HepG2 (cell line): ENCODE data around the gene COX7A1. TPM values are rescaled to one million over a fixed set of nuclear protein-coding genes. Genes with fewer than 3 reads are reported as not detected.

ENCODE experiments used
- ASH2L ChIP-seq: fragments of 300-600, 200-600 bp; sonication (generic); IDR thresholded peaks from 2 replicates; pipeline ENCODE4 v1.7.0; 2017; ENCODE audit warnings: low read depth, mild to moderate bottlenecking, moderate library complexity, mixed read lengths, low read length; ENCODE audit not compliant: insufficient read length
- CBX2 ChIP-seq, 2 experiments: fragments of 200-600 bp in 1 of 2; sonication (generic); formaldehyde crosslinking in 1 of 2; IDR thresholded peaks; 2 replicates each; pipeline versions ENCODE4 v1.7.0 to v1.8.1; 2018 to 2022; ENCODE audit warnings: low read depth in 2 of 2, low read length in 1 of 2, mild to moderate bottlenecking in 1 of 2, missing genetic modification reagents in 1 of 2
- HCFC1 ChIP-seq: fragments of 150-350 bp; IDR thresholded peaks from 2 replicates; pipeline ENCODE4 v1.6.1; 2014; ENCODE audit warnings: low read depth, low read length
- KIAA2018 ChIP-seq: sonication (generic); formaldehyde crosslinking; IDR thresholded peaks from 2 replicates; pipeline ENCODE4 v1.5.0; 2020; ENCODE audit warnings: mild to moderate bottlenecking, missing genetic modification reagents, borderline replicate concordance
- SYNCRIP ChIP-seq: fragments of 200-400 bp; formaldehyde crosslinking; IDR thresholded peaks from 2 replicates; pipeline ENCODE4 v1.6.1; 2018; ENCODE audit warnings: mild to moderate bottlenecking, low read depth, low read length; ENCODE audit not compliant: insufficient read depth
- U2AF1 ChIP-seq: fragments of 200-400 bp; formaldehyde crosslinking; optimal IDR thresholded peaks from 2 replicates; pipeline ENCODE3; 2017; ENCODE audit warnings: mild to moderate bottlenecking, low read depth, low read length
- ZBTB20 ChIP-seq: sonication (generic); formaldehyde crosslinking; IDR thresholded peaks from 2 replicates; pipeline ENCODE4 v1.8.1; 2023; ENCODE audit warnings: missing genetic modification reagents, low read depth, mild to moderate bottlenecking, borderline replicate concordance
- ZBTB42 ChIP-seq: sonication (generic); formaldehyde crosslinking; IDR thresholded peaks from 2 replicates; pipeline ENCODE4 v1.5.0; 2020; ENCODE audit warnings: mild to moderate bottlenecking, missing genetic modification reagents
- ZFP41 ChIP-seq: sonication (generic); formaldehyde crosslinking; IDR thresholded peaks from 2 replicates; pipeline ENCODE4 v1.4.0; 2020; ENCODE audit warnings: mild to moderate bottlenecking, missing genetic modification reagents, borderline replicate concordance
- ZKSCAN8 ChIP-seq: IDR thresholded peaks from 2 replicates; pipeline ENCODE4 v1.6.1; 2016; ENCODE audit warnings: borderline replicate concordance, missing genetic modification reagents, missing compliant biosample characterization
- ZNF768 ChIP-seq: sonication (generic); formaldehyde crosslinking; IDR thresholded peaks from 2 replicates; pipeline ENCODE4 v1.4.0; 2020; ENCODE audit warnings: missing genetic modification reagents
- polyA plus RNA-seq, 8 experiments: library from polyadenylated mRNA; depleted of rRNA in 3 of 8; stranded (reverse) in 7 of 8; unstranded in 1 of 8; fragments of >200 nt; fragmentation: Illumina TruSeq in 4 of 8; extraction: Trizol in 4 of 8; gene quantifications; 2 replicates each; pipeline versions ENCODE4 v1.2.1 to v1.2.3, GENCODE V29; 2011 to 2016; ENCODE audit warnings: low read depth in 4 of 8, missing spikeins in 1 of 8, mixed read lengths in 1 of 8; ENCODE audit not compliant: insufficient read depth in 1 of 8
- total RNA-seq, 5 experiments: library from RNA; depleted of rRNA; stranded (reverse); fragments of >200 nt; fragmentation: Illumina TruSeq; extraction: Trizol; gene quantifications; 2 replicates each; pipeline ENCODE4 v1.2.3, GENCODE V29; 2016; ENCODE audit warnings: low read depth in 1 of 5
- TF ChIP-seq, protein P1 (sequence below): sonication (generic); formaldehyde crosslinking; IDR thresholded peaks from 2 replicates; pipeline ENCODE4 v1.8.1; 2022; ENCODE audit warnings: mild to moderate bottlenecking, missing genetic modification reagents
- TF ChIP-seq, protein P2 (sequence below): sonication (generic); formaldehyde crosslinking; IDR thresholded peaks from 2 replicates; pipeline ENCODE4 v1.4.0; 2020; ENCODE audit warnings: missing genetic modification reagents, borderline replicate concordance
- TF ChIP-seq, protein P3 (sequence below): sonication (generic); formaldehyde crosslinking; IDR thresholded peaks from 2 replicates; pipeline ENCODE4 v1.5.0; 2020; ENCODE audit warnings: missing genetic modification reagents, mild to moderate bottlenecking, borderline replicate concordance

The COX7A1 gene
- total and polyA plus RNA-seq, 2 of the 13 experiments (the other 11 are each of a cell fraction or from before 2014, with no cell fraction given), result not detected

- TF ChIP-seq KIAA2018 (CRISPR knock-in tag) (no peak), SYNCRIP (no peak), ZBTB20 (CRISPR knock-in tag) (no peak), CBX2 (IDR thresholded peaks at IDR 0.05; ENCODE audit: low read depth, low read length) (no peak), CBX2 (CRISPR knock-in tag; IDR thresholded peaks at IDR 0.05; ENCODE audit: low read depth) (no peak), ZNF768 (CRISPR knock-in tag) (no peak), ZBTB42 (no peak), ZKSCAN8 (CRISPR knock-in tag) (no peak), U2AF1 (peak; percentile 37), ASH2L (no peak), HCFC1 (no peak), ZFP41 (CRISPR knock-in tag) (no peak)
- TF ChIP-seq, protein P1, sequence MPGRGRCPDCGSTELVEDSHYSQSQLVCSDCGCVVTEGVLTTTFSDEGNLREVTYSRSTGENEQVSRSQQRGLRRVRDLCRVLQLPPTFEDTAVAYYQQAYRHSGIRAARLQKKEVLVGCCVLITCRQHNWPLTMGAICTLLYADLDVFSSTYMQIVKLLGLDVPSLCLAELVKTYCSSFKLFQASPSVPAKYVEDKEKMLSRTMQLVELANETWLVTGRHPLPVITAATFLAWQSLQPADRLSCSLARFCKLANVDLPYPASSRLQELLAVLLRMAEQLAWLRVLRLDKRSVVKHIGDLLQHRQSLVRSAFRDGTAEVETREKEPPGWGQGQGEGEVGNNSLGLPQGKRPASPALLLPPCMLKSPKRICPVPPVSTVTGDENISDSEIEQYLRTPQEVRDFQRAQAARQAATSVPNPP (CRISPR knock-in tag), result no peak
- TF ChIP-seq, protein P2, sequence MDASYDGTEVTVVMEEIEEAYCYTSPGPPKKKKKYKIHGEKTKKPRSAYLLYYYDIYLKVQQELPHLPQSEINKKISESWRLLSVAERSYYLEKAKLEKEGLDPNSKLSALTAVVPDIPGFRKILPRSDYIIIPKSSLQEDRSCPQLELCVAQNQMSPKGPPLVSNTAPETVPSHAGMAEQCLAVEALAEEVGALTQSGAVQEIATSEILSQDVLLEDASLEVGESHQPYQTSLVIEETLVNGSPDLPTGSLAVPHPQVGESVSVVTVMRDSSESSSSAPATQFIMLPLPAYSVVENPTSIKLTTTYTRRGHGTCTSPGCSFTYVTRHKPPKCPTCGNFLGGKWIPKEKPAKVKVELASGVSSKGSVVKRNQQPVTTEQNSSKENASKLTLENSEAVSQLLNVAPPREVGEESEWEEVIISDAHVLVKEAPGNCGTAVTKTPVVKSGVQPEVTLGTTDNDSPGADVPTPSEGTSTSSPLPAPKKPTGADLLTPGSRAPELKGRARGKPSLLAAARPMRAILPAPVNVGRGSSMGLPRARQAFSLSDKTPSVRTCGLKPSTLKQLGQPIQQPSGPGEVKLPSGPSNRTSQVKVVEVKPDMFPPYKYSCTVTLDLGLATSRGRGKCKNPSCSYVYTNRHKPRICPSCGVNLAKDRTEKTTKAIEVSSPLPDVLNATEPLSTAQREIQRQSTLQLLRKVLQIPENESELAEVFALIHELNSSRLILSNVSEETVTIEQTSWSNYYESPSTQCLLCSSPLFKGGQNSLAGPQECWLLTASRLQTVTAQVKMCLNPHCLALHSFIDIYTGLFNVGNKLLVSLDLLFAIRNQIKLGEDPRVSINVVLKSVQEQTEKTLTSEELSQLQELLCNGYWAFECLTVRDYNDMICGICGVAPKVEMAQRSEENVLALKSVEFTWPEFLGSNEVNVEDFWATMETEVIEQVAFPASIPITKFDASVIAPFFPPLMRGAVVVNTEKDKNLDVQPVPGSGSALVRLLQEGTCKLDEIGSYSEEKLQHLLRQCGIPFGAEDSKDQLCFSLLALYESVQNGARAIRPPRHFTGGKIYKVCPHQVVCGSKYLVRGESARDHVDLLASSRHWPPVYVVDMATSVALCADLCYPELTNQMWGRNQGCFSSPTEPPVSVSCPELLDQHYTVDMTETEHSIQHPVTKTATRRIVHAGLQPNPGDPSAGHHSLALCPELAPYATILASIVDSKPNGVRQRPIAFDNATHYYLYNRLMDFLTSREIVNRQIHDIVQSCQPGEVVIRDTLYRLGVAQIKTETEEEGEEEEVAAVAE (CRISPR knock-in tag), result no peak
- TF ChIP-seq, protein P3, sequence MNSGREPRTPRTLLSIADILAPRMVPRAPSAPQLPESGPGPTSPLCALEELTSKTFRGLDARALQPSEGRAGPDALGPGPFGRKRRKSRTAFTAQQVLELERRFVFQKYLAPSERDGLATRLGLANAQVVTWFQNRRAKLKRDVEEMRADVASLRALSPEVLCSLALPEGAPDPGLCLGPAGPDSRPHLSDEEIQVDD (CRISPR knock-in tag), result no peak
These were observed 30.6 kb downstream of the COX7A1 start (continued) for GRCh38 chr19:36121486-36122124.
